K562 (cell line): ENCODE measurements around the gene ABCA7. TPM values are rescaled to one million over a fixed set of nuclear protein-coding genes. Genes with fewer than 3 reads are reported as not detected.

Source experiments
- CBX2 ChIP-seq: fragments of 200-600 bp; sonication (generic); IDR thresholded peaks from one replicate; pipeline ENCODE4 v1.6.1; 2012; ENCODE audit warnings: mild to moderate bottlenecking, low read length, inconsistent platforms; ENCODE audit not compliant: insufficient read depth, poor library complexity, severe bottlenecking
- CC2D1A ChIP-seq: fragments of 450-650 bp; IDR thresholded peaks from 2 replicates; pipeline ENCODE4 v1.6.1; 2017; ENCODE audit warnings: mild to moderate bottlenecking
- CHD2 ChIP-seq: IDR thresholded peaks from 2 replicates; pipeline ENCODE4 v1.6.1; 2011; ENCODE audit warnings: low read depth, low read length
- CREB3 ChIP-seq: fragments of 450-650 bp; conservative IDR thresholded peaks from 2 replicates; pipeline ENCODE4 v1.6.1; 2016; ENCODE audit warnings: missing genetic modification characterization, low read depth, mild to moderate bottlenecking, missing compliant biosample characterization, moderate library complexity
- CREB5 ChIP-seq: fragments of 250-450 bp; sonication (Bioruptor Pico); IDR thresholded peaks from 2 replicates; pipeline ENCODE4 v1.5.0; 2020; ENCODE audit warnings: mild to moderate bottlenecking
- DIDO1 ChIP-seq: fragments of 450-650 bp; IDR thresholded peaks from 2 replicates; pipeline ENCODE4 v1.6.1; 2016; ENCODE audit warnings: low read depth, missing biosample characterization, missing genetic modification characterization
- ETS2 ChIP-seq: IDR thresholded peaks from 2 replicates; pipeline ENCODE4 v1.6.1; 2016; ENCODE audit warnings: borderline replicate concordance, missing genetic modification characterization, mild to moderate bottlenecking, moderate library complexity, missing compliant biosample characterization; ENCODE audit not compliant: poor library complexity, severe bottlenecking
- EZH2 ChIP-seq: IDR thresholded peaks from 2 replicates; pipeline ENCODE4 v1.6.1; 2012; ENCODE audit warnings: low read depth, mild to moderate bottlenecking, inconsistent platforms, low read length, borderline replicate concordance
- FOXA1 ChIP-seq: fragments of 450-650 bp; IDR thresholded peaks from 2 replicates; pipeline ENCODE4 v1.6.1; 2016; ENCODE audit warnings: mild to moderate bottlenecking, borderline replicate concordance
- GABPB2 ChIP-seq: fragments of 250-450 bp; sonication (Bioruptor Pico); conservative IDR thresholded peaks from 2 replicates; pipeline ENCODE4 v1.5.1; 2021; ENCODE audit warnings: mild to moderate bottlenecking
- KAT7 ChIP-seq: sonication (generic); formaldehyde crosslinking; IDR thresholded peaks from 2 replicates; pipeline ENCODE4 v1.8.0; 2022; ENCODE audit warnings: missing genetic modification reagents, mild to moderate bottlenecking, borderline replicate concordance
- MAX ChIP-seq: sonication (generic); formaldehyde crosslinking; IDR thresholded peaks from 2 replicates; pipeline ENCODE4 v1.9.0; 2022; ENCODE audit warnings: mild to moderate bottlenecking, missing genetic modification reagents
- NEUROD1 ChIP-seq: fragments of 150-350 bp; IDR thresholded peaks from 2 replicates; pipeline ENCODE4 v1.6.1; 2014; ENCODE audit warnings: borderline replicate concordance, low read length, low read depth; ENCODE audit not compliant: partially characterized antibody
- NFIX ChIP-seq: fragments of 250-450 bp; sonication (Bioruptor Pico); IDR thresholded peaks from 2 replicates; pipeline ENCODE4 v1.4.0; 2020; ENCODE audit warnings: low read depth, mild to moderate bottlenecking, moderate library complexity
- RFX1 ChIP-seq: fragments of 450-650 bp; IDR thresholded peaks from 2 replicates; pipeline ENCODE4 v1.6.1; 2016; ENCODE audit warnings: mild to moderate bottlenecking, moderate library complexity
- SNAPC5 ChIP-seq: fragments of 250-450 bp; sonication (Bioruptor Pico); IDR thresholded peaks from 2 replicates; pipeline ENCODE4 v1.8.0; 2021; ENCODE audit warnings: moderate library complexity, mild to moderate bottlenecking, inconsistent platforms
- SRSF9 ChIP-seq: fragments of 200-400 bp; formaldehyde crosslinking; IDR thresholded peaks from 2 replicates; pipeline ENCODE4 v1.6.1; 2017; ENCODE audit warnings: low read depth, low read length, borderline replicate concordance
- STAT6 ChIP-seq: sonication (generic); formaldehyde crosslinking; IDR thresholded peaks from 2 replicates; pipeline ENCODE4 v1.8.1; 2023; ENCODE audit warnings: mild to moderate bottlenecking, missing genetic modification reagents
- ZBTB12 ChIP-seq: fragments of 250-450 bp; sonication (Bioruptor Pico); IDR thresholded peaks from 2 replicates; pipeline ENCODE4 v1.4.0; 2020
- ZNF124 ChIP-seq: sonication (generic); formaldehyde crosslinking; IDR thresholded peaks from 2 replicates; pipeline ENCODE4 v1.8.1; 2022; ENCODE audit warnings: missing genetic modification reagents
- ZNF143 ChIP-seq: sonication (generic); formaldehyde crosslinking; IDR thresholded peaks from 2 replicates; pipeline ENCODE4 v1.9.0; 2022; ENCODE audit warnings: mild to moderate bottlenecking, missing genetic modification reagents
- ZNF165 ChIP-seq: fragments of 250-450 bp; sonication (Bioruptor Pico); IDR thresholded peaks from 2 replicates; pipeline ENCODE4 v1.4.0; 2020; ENCODE audit warnings: borderline replicate concordance
- ZNF408 ChIP-seq: fragments of 250-450 bp; sonication (Bioruptor Pico); IDR thresholded peaks from 2 replicates; pipeline ENCODE4 v1.4.0; 2020; ENCODE audit warnings: low read depth, mild to moderate bottlenecking, moderate library complexity
- polyA plus RNA-seq, 8 experiments: library from polyadenylated mRNA; depleted of rRNA in 4 of 8; stranded (reverse) in 5 of 8; unstranded in 3 of 8; fragments of >200 nt; fragmentation: Nextera tagmentation in 2 of 8; fragmentation: Illumina TruSeq in 1 of 8; extraction: Ambion mirVana in 2 of 8; extraction: Trizol in 1 of 8; gene quantifications; 2 replicates each; pipeline versions ENCODE4 v1.2.1 to v1.2.3, GENCODE V29; 2011 to 2014; ENCODE audit warnings: inconsistent platforms in 1 of 8, missing spikeins in 1 of 8
- total RNA-seq, 7 experiments: library from RNA; depleted of rRNA in 6 of 7; stranded (reverse); fragments of >200 nt in 6 of 7; fragmentation: Illumina TruSeq in 2 of 7; extraction: Trizol in 2 of 7; gene quantifications; 2 replicates each; pipeline versions ENCODE4 v1.2.1 to v1.2.3, GENCODE V29; 2011 to 2021; ENCODE audit warnings: low replicate concordance in 1 of 7

Gene ABCA7
- total and polyA plus RNA-seq, 9 of the 15 experiments (the other 6 are each of a cell fraction or from before 2014, with no cell fraction given): 2.3 to 96.1 (median 31.2) TPM

GRCh38 chr19:1103708-1104310, 63.9 kb downstream of the ABCA7 start, which contains the start of gene GPX4 (continued):
- TF ChIP-seq CREB3 (tag) (no peak), SRSF9 (no peak), STAT6 (CRISPR knock-in tag) (no peak), ZNF124 (CRISPR knock-in tag) (no peak), ZNF165 (no peak), CHD2 (peak; percentile 59), ZNF408 (no peak), CBX2 (no peak), CC2D1A (no peak), GABPB2 (CRISPR knock-in tag) (no peak), FOXA1 (no peak), ZBTB12 (no peak), SNAPC5 (CRISPR knock-in tag) (no peak), MAX (no peak; the same call in 1 of the 2 replicates), EZH2 (no peak), NFIX (CRISPR knock-in tag) (no peak), KAT7 (CRISPR knock-in tag) (peak; percentile 86; the same call in 1 of the 2 replicates), DIDO1 (tag) (no peak), ZNF143 (no peak), RFX1 (no peak), NEUROD1 (no peak), CREB5 (no peak), ETS2 (tag) (no peak)
